GM23338 (cell line): ENCODE measurements around the gene ONECUT1. TPM values are rescaled to one million over a fixed set of nuclear protein-coding genes. Genes with fewer than 3 reads are reported as not detected.

Experiments
- ATAC-seq: fragments of 200-7000 bp; cut with Tn5 transposase; 3 replicates; pipeline ENCODE4 v1.9.1; 2020
- DNase-seq: peaks from one replicate; pipeline ENCODE4 v3.0.0-alpha.2; 2015; ENCODE audit warnings: low spot score
- H2AFZ ChIP-seq: fragments of 200-600 bp; sonication (generic); 2 replicates; pipeline ENCODE4 v1.8.0; 2016; ENCODE audit warnings: antibody characterized with exemption, mild to moderate bottlenecking, moderate library complexity
- H3F3A ChIP-seq: fragments of 200-600 bp; sonication (generic); replicated peaks from 2 replicates; pipeline ENCODE4 v1.8.0; 2017; ENCODE audit warnings: antibody characterized with exemption, mixed run types, low read depth
- H3K27ac ChIP-seq: fragments of 200-600 bp; sonication (generic); 2 replicates; pipeline ENCODE4 v1.6.1; 2016; ENCODE audit warnings: low read depth
- H3K27me3 ChIP-seq: fragments of 200-600 bp; sonication (generic); 2 replicates; pipeline ENCODE4 v1.8.0; 2016; ENCODE audit warnings: mild to moderate bottlenecking, mixed run types, moderate library complexity; ENCODE audit not compliant: insufficient read depth
- H3K36me3 ChIP-seq: fragments of 200-600 bp; sonication (generic); 2 replicates; pipeline ENCODE4 v1.8.0; 2016; ENCODE audit warnings: mild to moderate bottlenecking; ENCODE audit not compliant: insufficient read depth
- H3K4me1 ChIP-seq: fragments of 200-600 bp; sonication (generic); 2 replicates; pipeline ENCODE4 v1.8.0; 2016; ENCODE audit warnings: mild to moderate bottlenecking, moderate library complexity; ENCODE audit not compliant: insufficient read depth
- H3K4me2 ChIP-seq: fragments of 200-600 bp; sonication (generic); 2 replicates; pipeline ENCODE4 v1.7.1; 2017; ENCODE audit warnings: mixed run types
- H3K4me3 ChIP-seq: fragments of 200-600 bp; sonication (generic); 2 replicates; pipeline ENCODE4 v1.6.1; 2016; ENCODE audit warnings: mixed run types
- H3K79me2 ChIP-seq: fragments of 200-600 bp; sonication (generic); replicated peaks from 2 replicates; pipeline ENCODE4 v1.8.0; 2017; ENCODE audit warnings: mild to moderate bottlenecking; ENCODE audit not compliant: insufficient read depth
- H3K9me2 ChIP-seq: fragments of 200-600 bp; sonication (generic); 2 replicates; pipeline ENCODE4 v1.8.0; 2017; ENCODE audit not compliant: insufficient read depth
- H4K20me1 ChIP-seq: fragments of 200-600 bp; sonication (generic); replicated peaks from 2 replicates; pipeline ENCODE4 v1.8.0; 2017; ENCODE audit warnings: mild to moderate bottlenecking; ENCODE audit not compliant: insufficient read depth
- H3K27ac Mint-ChIP-seq: 2 replicates; pipeline ENCODE4 v1.8.0; 2020; ENCODE audit warnings: inconsistent platforms, mild to moderate bottlenecking, moderate library complexity, mixed read lengths
- H3K27me3 Mint-ChIP-seq: 3 replicates; pipeline ENCODE4 v1.8.0; 2022; ENCODE audit warnings: low read depth, mild to moderate bottlenecking, moderate library complexity, mixed read lengths, inconsistent platforms; ENCODE audit not compliant: insufficient read depth, poor library complexity
- H3K36me3 Mint-ChIP-seq: 3 replicates; pipeline ENCODE4 v1.8.0; 2021; ENCODE audit warnings: low read depth, mild to moderate bottlenecking, inconsistent platforms, moderate library complexity, mixed read lengths
- H3K4me1 Mint-ChIP-seq: 3 replicates; pipeline ENCODE4 v1.8.0; 2020; ENCODE audit warnings: mild to moderate bottlenecking, inconsistent platforms, mixed read lengths
- H3K4me3 Mint-ChIP-seq: 3 replicates; pipeline ENCODE4 v1.8.0; 2021; ENCODE audit warnings: moderate library complexity, mild to moderate bottlenecking, inconsistent platforms, mixed read lengths
- H3K9me3 Mint-ChIP-seq: 3 replicates; pipeline ENCODE4 v1.8.0; 2020; ENCODE audit warnings: moderate library complexity, mild to moderate bottlenecking, inconsistent platforms, mixed read lengths
- CREB1 ChIP-seq: fragments of 250-450 bp; sonication (Bioruptor Pico); IDR thresholded peaks from 2 replicates; pipeline ENCODE4 v1.5.0; 2020; ENCODE audit warnings: low read depth, mild to moderate bottlenecking, moderate library complexity
- EZH2 ChIP-seq: fragments of 200-600 bp; sonication (generic); IDR thresholded peaks from one replicate; pipeline ENCODE4 v1.8.0; 2017; ENCODE audit warnings: antibody characterized with exemption, mild to moderate bottlenecking, low read depth; ENCODE audit not compliant: unreplicated experiment
- EZH2phosphoT487 ChIP-seq: fragments of 200-600 bp; sonication (generic); IDR thresholded peaks from one replicate; pipeline ENCODE4 v1.8.1; 2018; ENCODE audit warnings: antibody characterized with exemption; ENCODE audit not compliant: unreplicated experiment
- JUNB ChIP-seq: IDR thresholded peaks from one replicate; pipeline ENCODE4 v1.6.1; 2016; ENCODE audit warnings: antibody characterized with exemption; ENCODE audit not compliant: unreplicated experiment
- POLR2AphosphoS5 ChIP-seq: IDR thresholded peaks from 2 replicates; pipeline ENCODE4 v1.6.1; 2016; ENCODE audit warnings: antibody characterized with exemption, low read depth
- STAT1 ChIP-seq: IDR thresholded peaks from one replicate; pipeline ENCODE4 v1.6.1; 2016; ENCODE audit warnings: antibody characterized with exemption; ENCODE audit not compliant: unreplicated experiment
- ZNF114 ChIP-seq: fragments of 250-450 bp; sonication (Bioruptor Pico); IDR thresholded peaks from 2 replicates; pipeline ENCODE4 v1.5.0; 2020; ENCODE audit warnings: mild to moderate bottlenecking, moderate library complexity
- ZNF331 ChIP-seq: fragments of 250-450 bp; sonication (Bioruptor Pico); IDR thresholded peaks from 2 replicates; pipeline ENCODE4 v1.5.0; 2020; ENCODE audit warnings: low read depth, mild to moderate bottlenecking, moderate library complexity
- polyA plus RNA-seq: library from polyadenylated mRNA; unstranded; fragments of >200 nt; fragmentation: Nextera tagmentation; extraction: Ambion mirVana; gene quantifications from 2 replicates; pipeline ENCODE4 v1.2.1, GENCODE V29; 2016
- total RNA-seq: library from RNA; depleted of rRNA; stranded (reverse); fragments of >200 nt; shearing (Covaris generic); gene quantifications from 2 replicates; pipeline ENCODE4 v1.2.3, GENCODE V29; 2014
- TF ChIP-seq, protein P1 (sequence below): IDR thresholded peaks from one replicate; pipeline ENCODE4 v1.6.1; 2018; ENCODE audit warnings: antibody characterized with exemption; ENCODE audit not compliant: unreplicated experiment
- TF ChIP-seq, protein P2 (sequence below): IDR thresholded peaks from 2 replicates; pipeline ENCODE4 v1.6.1; 2016; ENCODE audit warnings: antibody characterized with exemption
- TF ChIP-seq, protein P3 (sequence below), 2 experiments: fragments of 200-600 bp in 1 of 2; sonication (generic) in 1 of 2; conservative IDR thresholded peaks; 2 replicates each; pipeline versions ENCODE4 v1.5.1 to v1.6.1; 2016 to 2017; ENCODE audit warnings: antibody characterized with exemption in 2 of 2, low read depth in 2 of 2, mild to moderate bottlenecking in 2 of 2, moderate library complexity in 1 of 2

ONECUT1 gene
- total and polyA plus RNA-seq, 2 experiments from 2014 or later, result 4.3 to 9.4 TPM

DNA sequence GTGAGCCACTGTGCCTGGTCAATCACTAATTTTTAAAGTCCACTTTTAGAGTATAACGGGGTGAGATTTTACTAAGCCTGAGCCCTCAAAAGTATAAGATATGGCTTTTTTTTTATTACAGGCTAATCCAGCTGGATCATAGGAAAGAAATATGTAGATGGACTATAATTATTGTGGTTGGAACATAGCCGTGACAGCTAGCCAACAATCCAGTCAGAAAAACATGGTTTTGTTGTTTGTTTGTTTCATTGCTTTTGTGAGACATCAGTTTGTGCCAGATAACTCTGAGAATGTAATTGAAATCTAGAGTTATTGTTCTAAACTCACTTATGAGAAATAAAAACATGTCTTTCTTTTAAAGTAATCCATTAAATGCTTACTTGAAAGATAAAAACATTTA lies 73.6 kb downstream of the ONECUT1 start:
- Histone ChIP-seq H3K36me3 (no peaks in the 10 kb centered on the region), H3K27me3 (no peaks in the 10 kb centered on the region), H2AFZ (no peak overlapping the region; the same call in 1 of the 2 replicates), H4K20me1 (no peaks in the 10 kb centered on the region), H3K79me2 (no peaks in the 10 kb centered on the region), H3F3A (no peaks in the 10 kb centered on the region), H3K9me2 (no peaks in the 10 kb centered on the region), H3K27ac (no peak overlapping the region), H3K4me3 (no peak overlapping the region), H3K4me1 (no peaks in the 10 kb centered on the region), H3K4me2 (no peak overlapping the region)
- no peaks in the 10 kb centered on the region for H3K36me3 Mint-ChIP-seq
- H3K27me3 Mint-ChIP-seq, result peaks cover 2% of the 10 kb centered on the region
- no peak overlapping the region for H3K4me3 Mint-ChIP-seq
- DNase-seq (no peak), ATAC-seq (no peak)
- H3K4me1 Mint-ChIP-seq, result peaks cover 9% of the 10 kb centered on the region; the same call in 1 of the 3 replicates
- no peaks in the 10 kb centered on the region for H3K9me3 Mint-ChIP-seq
- TF ChIP-seq EZH2 (no peak), CREB1 (no peak), JUNB (no peak), POLR2AphosphoS5 (no peak), STAT1 (no peak)
- TF ChIP-seq, protein P1, sequence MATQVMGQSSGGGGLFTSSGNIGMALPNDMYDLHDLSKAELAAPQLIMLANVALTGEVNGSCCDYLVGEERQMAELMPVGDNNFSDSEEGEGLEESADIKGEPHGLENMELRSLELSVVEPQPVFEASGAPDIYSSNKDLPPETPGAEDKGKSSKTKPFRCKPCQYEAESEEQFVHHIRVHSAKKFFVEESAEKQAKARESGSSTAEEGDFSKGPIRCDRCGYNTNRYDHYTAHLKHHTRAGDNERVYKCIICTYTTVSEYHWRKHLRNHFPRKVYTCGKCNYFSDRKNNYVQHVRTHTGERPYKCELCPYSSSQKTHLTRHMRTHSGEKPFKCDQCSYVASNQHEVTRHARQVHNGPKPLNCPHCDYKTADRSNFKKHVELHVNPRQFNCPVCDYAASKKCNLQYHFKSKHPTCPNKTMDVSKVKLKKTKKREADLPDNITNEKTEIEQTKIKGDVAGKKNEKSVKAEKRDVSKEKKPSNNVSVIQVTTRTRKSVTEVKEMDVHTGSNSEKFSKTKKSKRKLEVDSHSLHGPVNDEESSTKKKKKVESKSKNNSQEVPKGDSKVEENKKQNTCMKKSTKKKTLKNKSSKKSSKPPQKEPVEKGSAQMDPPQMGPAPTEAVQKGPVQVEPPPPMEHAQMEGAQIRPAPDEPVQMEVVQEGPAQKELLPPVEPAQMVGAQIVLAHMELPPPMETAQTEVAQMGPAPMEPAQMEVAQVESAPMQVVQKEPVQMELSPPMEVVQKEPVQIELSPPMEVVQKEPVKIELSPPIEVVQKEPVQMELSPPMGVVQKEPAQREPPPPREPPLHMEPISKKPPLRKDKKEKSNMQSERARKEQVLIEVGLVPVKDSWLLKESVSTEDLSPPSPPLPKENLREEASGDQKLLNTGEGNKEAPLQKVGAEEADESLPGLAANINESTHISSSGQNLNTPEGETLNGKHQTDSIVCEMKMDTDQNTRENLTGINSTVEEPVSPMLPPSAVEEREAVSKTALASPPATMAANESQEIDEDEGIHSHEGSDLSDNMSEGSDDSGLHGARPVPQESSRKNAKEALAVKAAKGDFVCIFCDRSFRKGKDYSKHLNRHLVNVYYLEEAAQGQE, result no peak
- TF ChIP-seq, protein P2, sequence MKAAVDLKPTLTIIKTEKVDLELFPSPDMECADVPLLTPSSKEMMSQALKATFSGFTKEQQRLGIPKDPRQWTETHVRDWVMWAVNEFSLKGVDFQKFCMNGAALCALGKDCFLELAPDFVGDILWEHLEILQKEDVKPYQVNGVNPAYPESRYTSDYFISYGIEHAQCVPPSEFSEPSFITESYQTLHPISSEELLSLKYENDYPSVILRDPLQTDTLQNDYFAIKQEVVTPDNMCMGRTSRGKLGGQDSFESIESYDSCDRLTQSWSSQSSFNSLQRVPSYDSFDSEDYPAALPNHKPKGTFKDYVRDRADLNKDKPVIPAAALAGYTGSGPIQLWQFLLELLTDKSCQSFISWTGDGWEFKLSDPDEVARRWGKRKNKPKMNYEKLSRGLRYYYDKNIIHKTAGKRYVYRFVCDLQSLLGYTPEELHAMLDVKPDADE, result no peak
- H3K27ac Mint-ChIP-seq, result no peak overlapping the region

DNA sequence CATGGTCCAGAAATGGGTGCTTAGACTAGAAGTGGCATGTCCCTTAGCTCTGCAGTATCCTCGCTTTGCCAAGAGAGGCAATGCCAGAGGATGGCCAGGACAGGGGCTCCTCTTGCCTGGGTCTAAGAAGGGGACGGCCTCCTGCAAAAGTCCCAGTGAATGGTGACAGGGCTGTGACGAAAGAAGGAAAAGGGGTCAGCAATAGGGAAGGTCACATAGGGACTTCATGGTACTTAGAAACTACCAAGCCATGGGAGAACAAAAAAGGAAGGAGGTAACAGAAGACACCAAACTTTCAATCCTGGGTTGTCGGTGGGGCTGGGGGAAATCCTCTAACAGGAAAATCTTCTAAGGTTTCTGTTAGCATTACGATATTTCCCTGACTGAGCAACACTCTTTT lies 74.7 kb downstream of the ONECUT1 start:
- Histone ChIP-seq H3K27me3 (no peaks in the 10 kb centered on the region), H2AFZ (no peak overlapping the region), H3F3A (no peaks in the 10 kb centered on the region), H3K36me3 (no peaks in the 10 kb centered on the region), H3K4me2 (no peak overlapping the region), H3K79me2 (no peaks in the 10 kb centered on the region), H4K20me1 (no peaks in the 10 kb centered on the region), H3K9me2 (no peaks in the 10 kb centered on the region), H3K27ac (no peak overlapping the region), H3K4me1 (no peaks in the 10 kb centered on the region), H3K4me3 (no peak overlapping the region)
- Mint-ChIP-seq H3K9me3 (no peaks in the 10 kb centered on the region), H3K36me3 (no peaks in the 10 kb centered on the region), H3K27ac (no peak overlapping the region), H3K4me1 (peaks cover 11% of the 10 kb centered on the region; the same call in 2 of the 3 replicates), H3K27me3 (peaks cover 2% of the 10 kb centered on the region), H3K4me3 (no peak overlapping the region)
- ATAC-seq (no peak), DNase-seq (no peak)
- no peak for TF ChIP-seq STAT1
- TF ChIP-seq EZH2phosphoT487, result no peak
- no peak for TF ChIP-seq EZH2
- TF ChIP-seq, protein P1, result no peak
- no peak for TF ChIP-seq ZNF114 (CRISPR knock-in tag)
- TF ChIP-seq ZNF331 (CRISPR knock-in tag), result no peak
- TF ChIP-seq, protein P2, result no peak
- TF ChIP-seq POLR2AphosphoS5, result no peak
- no peak for TF ChIP-seq CREB1
- TF ChIP-seq, protein P3, sequence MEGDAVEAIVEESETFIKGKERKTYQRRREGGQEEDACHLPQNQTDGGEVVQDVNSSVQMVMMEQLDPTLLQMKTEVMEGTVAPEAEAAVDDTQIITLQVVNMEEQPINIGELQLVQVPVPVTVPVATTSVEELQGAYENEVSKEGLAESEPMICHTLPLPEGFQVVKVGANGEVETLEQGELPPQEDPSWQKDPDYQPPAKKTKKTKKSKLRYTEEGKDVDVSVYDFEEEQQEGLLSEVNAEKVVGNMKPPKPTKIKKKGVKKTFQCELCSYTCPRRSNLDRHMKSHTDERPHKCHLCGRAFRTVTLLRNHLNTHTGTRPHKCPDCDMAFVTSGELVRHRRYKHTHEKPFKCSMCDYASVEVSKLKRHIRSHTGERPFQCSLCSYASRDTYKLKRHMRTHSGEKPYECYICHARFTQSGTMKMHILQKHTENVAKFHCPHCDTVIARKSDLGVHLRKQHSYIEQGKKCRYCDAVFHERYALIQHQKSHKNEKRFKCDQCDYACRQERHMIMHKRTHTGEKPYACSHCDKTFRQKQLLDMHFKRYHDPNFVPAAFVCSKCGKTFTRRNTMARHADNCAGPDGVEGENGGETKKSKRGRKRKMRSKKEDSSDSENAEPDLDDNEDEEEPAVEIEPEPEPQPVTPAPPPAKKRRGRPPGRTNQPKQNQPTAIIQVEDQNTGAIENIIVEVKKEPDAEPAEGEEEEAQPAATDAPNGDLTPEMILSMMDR (conservative IDR thresholded peaks at IDR 0.05; ENCODE audit: low read depth in 2 of 2), result no peak
